CD14-positive monocyte (primary cell): ENCODE data around the gene DOCK6. TPM values are rescaled to one million over a fixed set of nuclear protein-coding genes. Genes with fewer than 3 reads are reported as not detected.
A peak's percentile ranks its signal among the peaks of the same experiment; 100 is the strongest.

Experiments
- DNase-seq, 3 donors: peaks; one replicate each; pipeline ENCODE4 v3.0.0-alpha.2; 2011 to 2022
- H2AFZ ChIP-seq: 2 replicates; pipeline ENCODE4 v1.6.0; 2012; ENCODE audit warnings: mild to moderate bottlenecking, low read depth, low read length, inconsistent platforms; ENCODE audit not compliant: insufficient read depth, poor library complexity, severe bottlenecking
- H3K27ac ChIP-seq, 2 donors: 1 replicate in 1 of 2; 2 replicates in 1 of 2; pipeline ENCODE4 v1.5.1; 2012 to 2013; ENCODE audit warnings: low read length in 2 of 2, control low read depth in 1 of 2, inconsistent platforms in 1 of 2, low read depth in 1 of 2, mild to moderate bottlenecking in 1 of 2
- H3K27me3 ChIP-seq, 2 donors: one replicate each; pipeline versions ENCODE4 v1.6.0 to v1.6.1; 2011 to 2013; ENCODE audit warnings: low read length in 2 of 2; ENCODE audit not compliant: control insufficient read depth in 2 of 2, insufficient read depth in 2 of 2
- H3K36me3 ChIP-seq, 2 donors: replicated peaks in 1 of 2; 1 replicate in 1 of 2; 2 replicates in 1 of 2; pipeline versions ENCODE4 v1.5.1 to v1.6.1; 2012 to 2013; ENCODE audit warnings: low read length in 2 of 2, control low read depth in 1 of 2, inconsistent platforms in 1 of 2, mild to moderate bottlenecking in 1 of 2; ENCODE audit not compliant: insufficient read depth in 2 of 2, control insufficient read depth in 1 of 2
- H3K4me1 ChIP-seq, 2 donors: 1 replicate in 1 of 2; 2 replicates in 1 of 2; pipeline versions ENCODE4 v1.5.1 to v1.6.1; 2012 to 2013; ENCODE audit warnings: low read length in 2 of 2, control low read depth in 1 of 2, inconsistent platforms in 1 of 2, mild to moderate bottlenecking in 1 of 2, moderate library complexity in 1 of 2; ENCODE audit not compliant: insufficient read depth in 2 of 2, control insufficient read depth in 1 of 2
- H3K4me2 ChIP-seq: replicated peaks from 2 replicates; pipeline ENCODE3; 2012; ENCODE audit warnings: low read length, moderate library complexity, mild to moderate bottlenecking; ENCODE audit not compliant: poor library complexity, severe bottlenecking; ENCODE audit errors: extremely low read depth
- H3K4me3 ChIP-seq, 3 experiments: fragments of 200-600 bp in 1 of 3; sonication (generic) in 1 of 3; replicated peaks in 1 of 3; 1 replicate in 2 of 3; 2 replicates in 1 of 3; pipeline ENCODE4 v1.5.1; 2011 to 2013; ENCODE audit warnings: low read length in 3 of 3, mild to moderate bottlenecking in 3 of 3, control low read depth in 2 of 3, low read depth in 2 of 3, inconsistent platforms in 1 of 3, moderate library complexity in 1 of 3
- H3K79me2 ChIP-seq: 2 replicates; pipeline ENCODE4 v1.6.0; 2012; ENCODE audit warnings: mild to moderate bottlenecking, control low read depth, inconsistent platforms, low read length, moderate library complexity; ENCODE audit not compliant: insufficient read depth
- H3K9ac ChIP-seq: 2 replicates; pipeline ENCODE4 v1.6.0; 2017; ENCODE audit warnings: low read length, mild to moderate bottlenecking; ENCODE audit not compliant: insufficient read depth, poor library complexity, severe bottlenecking
- H3K9me3 ChIP-seq, 2 donors: replicated peaks in 1 of 2; 1 replicate in 1 of 2; 2 replicates in 1 of 2; pipeline versions ENCODE4 v1.5.1 to v1.6.1; 2012 to 2013; ENCODE audit warnings: low read length in 2 of 2, control low read depth in 1 of 2; ENCODE audit not compliant: control insufficient read depth in 1 of 2, insufficient read depth in 1 of 2
- H4K20me1 ChIP-seq: 2 replicates; pipeline ENCODE4 v1.6.0; 2012; ENCODE audit warnings: mild to moderate bottlenecking, low read length, control low read depth, moderate library complexity; ENCODE audit not compliant: insufficient read depth
- H3K27ac Mint-ChIP-seq, 7 donors: one replicate each; pipeline ENCODE4 v1.8.0; 2020; ENCODE audit warnings: mild to moderate bottlenecking in 7 of 7, mixed read lengths in 7 of 7, moderate library complexity in 6 of 7, inconsistent platforms in 2 of 7
- H3K27me3 Mint-ChIP-seq, 3 donors: one replicate each; pipeline ENCODE4 v1.8.0; 2021 to 2022; ENCODE audit warnings: low read depth in 3 of 3, mild to moderate bottlenecking in 3 of 3, mixed read lengths in 3 of 3, moderate library complexity in 3 of 3, inconsistent platforms in 1 of 3
- H3K36me3 Mint-ChIP-seq, 2 donors: one replicate each; pipeline ENCODE4 v1.8.0; 2020; ENCODE audit warnings: mixed read lengths in 2 of 2, inconsistent platforms in 1 of 2, mild to moderate bottlenecking in 1 of 2
- H3K4me1 Mint-ChIP-seq: one replicate; pipeline ENCODE4 v1.8.0; 2020; ENCODE audit warnings: mild to moderate bottlenecking, mixed read lengths
- H3K4me3 Mint-ChIP-seq, 2 donors: one replicate each; pipeline ENCODE4 v1.8.0; 2020; ENCODE audit warnings: mild to moderate bottlenecking in 2 of 2, mixed read lengths in 2 of 2, moderate library complexity in 1 of 2
- H3K9me3 Mint-ChIP-seq, 7 donors: one replicate each; pipeline ENCODE4 v1.8.0; 2020 to 2022; ENCODE audit warnings: mixed read lengths in 7 of 7, mild to moderate bottlenecking in 6 of 7, moderate library complexity in 6 of 7, inconsistent platforms in 2 of 7
- WGBS: methylation state at CpG from one replicate; pipeline ENCODE4 v1.1.5; 2013; ENCODE audit warnings: missing lambda C conversion rate; ENCODE audit not compliant: insufficient coverage; 5-methylcytosine and 5-hydroxymethylcytosine counted together
- intact Hi-C, 2 donors: fragments of 100-400 bp; cut with micrococcal nuclease; formaldehyde crosslinking; loops; one replicate each; pipeline versions ENCODE4 v1.15.0 to v1.15.1; 2023
- polyA plus RNA-seq, 3 donors: library from polyadenylated mRNA; depleted of rRNA in 1 of 3; unstranded in 2 of 3; stranded (reverse) in 1 of 3; fragments of 300-500 nt in 2 of 3; fragments of >200 nt in 1 of 3; fragmentation: Illumina TruSeq in 2 of 3; gene quantifications; 1 replicate in 2 of 3; 2 replicates in 1 of 3; pipeline ENCODE4 v1.2.3, GENCODE V29; 2012 to 2021
- TF ChIP-seq, protein P1 (sequence below): fragments of 200-600 bp; IDR thresholded peaks from one replicate; pipeline ENCODE4 v1.8.0; 2022; ENCODE audit warnings: antibody characterized with exemption, mild to moderate bottlenecking

DOCK6 gene
- polyA plus RNA-seq, 3 donors, result 0.03 to 0.93 (median 0.18) TPM

DNA sequence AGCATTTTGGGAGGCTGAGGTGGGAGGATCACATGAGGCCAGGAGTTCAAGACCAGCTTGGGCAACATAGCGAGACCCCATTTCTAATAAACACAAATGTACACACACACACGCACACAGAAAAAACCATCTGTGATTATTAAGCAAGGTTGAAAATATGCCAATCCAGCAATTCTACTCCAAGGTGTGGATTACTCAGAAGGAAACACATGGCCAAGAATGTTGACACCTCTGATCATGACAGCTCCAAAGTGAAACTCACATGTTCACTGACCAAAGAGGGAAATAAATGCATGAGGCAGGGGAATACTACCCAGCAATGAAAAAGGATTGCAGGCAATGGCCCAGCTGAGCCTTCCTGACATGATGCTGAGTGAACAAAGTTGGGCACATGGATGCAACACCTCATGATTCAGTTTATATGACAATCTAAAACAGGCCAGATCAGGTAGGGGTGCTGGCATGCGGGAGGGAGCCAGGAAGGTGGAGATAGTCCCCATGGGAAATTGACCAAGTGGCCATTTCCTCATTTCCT, 4.4 kb downstream of the DOCK6 start:
- no peak overlapping the region for H3K27ac ChIP-seq
- H3K27me3 Mint-ChIP-seq, result peaks cover 31 to 58% (median 53%) of the 10 kb centered on the region in 3 donors
- H3K4me3 ChIP-seq, result no peak overlapping the region
- DNase-seq, result no peak
- H2AFZ ChIP-seq, result no peak overlapping the region
- no peak overlapping the region for H3K4me2 ChIP-seq
- peaks cover 0 to 12% (median 7%) of the 10 kb centered on the region in 7 donors for H3K9me3 Mint-ChIP-seq
- H3K79me2 ChIP-seq, result no peaks in the 10 kb centered on the region
- H3K27me3 ChIP-seq, result peaks cover 16 to 24% of the 10 kb centered on the region in 2 donors
- no peaks in the 10 kb centered on the region for H3K36me3 ChIP-seq
- no peaks in the 10 kb centered on the region for H4K20me1 ChIP-seq
- H3K4me1 Mint-ChIP-seq, result peaks cover 2% of the 10 kb centered on the region
- TF ChIP-seq, protein P1, sequence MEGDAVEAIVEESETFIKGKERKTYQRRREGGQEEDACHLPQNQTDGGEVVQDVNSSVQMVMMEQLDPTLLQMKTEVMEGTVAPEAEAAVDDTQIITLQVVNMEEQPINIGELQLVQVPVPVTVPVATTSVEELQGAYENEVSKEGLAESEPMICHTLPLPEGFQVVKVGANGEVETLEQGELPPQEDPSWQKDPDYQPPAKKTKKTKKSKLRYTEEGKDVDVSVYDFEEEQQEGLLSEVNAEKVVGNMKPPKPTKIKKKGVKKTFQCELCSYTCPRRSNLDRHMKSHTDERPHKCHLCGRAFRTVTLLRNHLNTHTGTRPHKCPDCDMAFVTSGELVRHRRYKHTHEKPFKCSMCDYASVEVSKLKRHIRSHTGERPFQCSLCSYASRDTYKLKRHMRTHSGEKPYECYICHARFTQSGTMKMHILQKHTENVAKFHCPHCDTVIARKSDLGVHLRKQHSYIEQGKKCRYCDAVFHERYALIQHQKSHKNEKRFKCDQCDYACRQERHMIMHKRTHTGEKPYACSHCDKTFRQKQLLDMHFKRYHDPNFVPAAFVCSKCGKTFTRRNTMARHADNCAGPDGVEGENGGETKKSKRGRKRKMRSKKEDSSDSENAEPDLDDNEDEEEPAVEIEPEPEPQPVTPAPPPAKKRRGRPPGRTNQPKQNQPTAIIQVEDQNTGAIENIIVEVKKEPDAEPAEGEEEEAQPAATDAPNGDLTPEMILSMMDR, result no peak
- H3K9me3 ChIP-seq, result peaks cover 3 to 5% of the 10 kb centered on the region in 2 donors
- no CpG with 5 or more reads among the region's 3 CpGs for WGBS
- no peaks in the 10 kb centered on the region for H3K36me3 Mint-ChIP-seq
- no peak overlapping the region for H3K9ac ChIP-seq
- no peak overlapping the region for H3K4me3 Mint-ChIP-seq
- H3K27ac Mint-ChIP-seq, result peak overlapping the region in 1 of 7 donors; percentile 66
- intact Hi-C loops, result no loop called here
- H3K4me1 ChIP-seq, result peaks cover 7 to 10% of the 10 kb centered on the region in 2 donors

DNA sequence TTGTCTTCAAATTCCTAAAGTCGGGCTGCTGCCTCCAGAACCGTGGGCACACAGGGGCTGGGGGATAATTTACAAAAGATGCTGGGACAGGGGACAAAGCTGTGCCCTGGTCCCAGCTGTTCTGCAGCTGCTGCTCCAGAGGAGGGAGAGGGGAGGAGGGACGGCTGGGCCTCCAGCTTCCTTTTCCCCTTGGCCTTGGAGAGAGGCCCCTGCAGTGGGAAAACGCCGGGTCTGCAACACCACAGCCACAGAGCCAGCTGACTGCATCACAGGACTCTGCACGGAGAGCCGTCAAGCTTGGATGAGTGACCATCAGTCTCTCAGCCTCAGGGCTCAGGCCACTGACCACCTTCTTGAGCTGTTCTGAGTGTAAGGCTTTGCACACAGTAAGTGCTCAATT, 6.1 kb downstream of the DOCK6 start:
- Histone ChIP-seq H3K27ac (no peak overlapping the region), H3K9me3 (peaks cover 3% of the 10 kb centered on the region in 2 donors), H2AFZ (no peak overlapping the region), H3K79me2 (no peaks in the 10 kb centered on the region), H3K36me3 (no peaks in the 10 kb centered on the region), H3K4me2 (no peak overlapping the region), H3K4me1 (no peaks in the 10 kb centered on the region), H3K9ac (no peak overlapping the region), H4K20me1 (no peaks in the 10 kb centered on the region), H3K27me3 (peaks cover 4 to 11% of the 10 kb centered on the region in 2 donors), H3K4me3 (no peak overlapping the region)
- H3K9me3 Mint-ChIP-seq, result peaks cover 0 to 7% (median 3%) of the 10 kb centered on the region in 7 donors
- no peak for DNase-seq
- H3K27ac Mint-ChIP-seq, result no peak overlapping the region
- no peaks in the 10 kb centered on the region for H3K4me1 Mint-ChIP-seq
- H3K36me3 Mint-ChIP-seq, result no peaks in the 10 kb centered on the region
- TF ChIP-seq, protein P1, result no peak
- peaks cover 23 to 46% (median 41%) of the 10 kb centered on the region in 3 donors for H3K27me3 Mint-ChIP-seq
- WGBS, result 12% methylated on average over 6 of the region's 7 CpGs
- no peak overlapping the region for H3K4me3 Mint-ChIP-seq
- intact Hi-C loops, result no loop called here
